B cell (primary cell): ENCODE data around the gene EVL. TPM values are rescaled to one million over a fixed set of nuclear protein-coding genes. Genes with fewer than 3 reads are reported as not detected.
A peak's percentile ranks its signal among the peaks of the same experiment; 100 is the strongest.

ENCODE experiments used
- ATAC-seq: fragments of 200-7000 bp; cut with Tn5 transposase; one replicate; pipeline ENCODE4 v1.10.0; 2021; ENCODE audit warnings: low read depth, mild to moderate bottlenecking, moderate number of reproducible peaks, moderate library complexity
- CTCF ChIA-PET: fragments of 350-600 bp; sonication (Branson Sonifier 250); formaldehyde crosslinking; loops from one replicate; lab custom pipeline; 2021; ENCODE audit warnings: antibody characterized with exemption, inconsistent platforms; lab: Charles Lee
- POLR2A ChIA-PET: fragments of 350-600 bp; sonication (Branson Sonifier 250); formaldehyde crosslinking; loops from one replicate; lab custom pipeline; 2021; ENCODE audit warnings: antibody characterized with exemption; lab: Charles Lee
- DNase-seq: peaks from one replicate; pipeline ENCODE4 v3.0.0; 2013
- H2AFZ ChIP-seq: 2 replicates; pipeline ENCODE4 v1.6.1; 2012; ENCODE audit warnings: mild to moderate bottlenecking, low read depth, low read length; ENCODE audit not compliant: insufficient read depth, poor library complexity, severe bottlenecking
- H3K27ac ChIP-seq, 2 donors: 1 replicate in 1 of 2; 2 replicates in 1 of 2; pipeline ENCODE4 v1.5.1; 2012 to 2013; ENCODE audit warnings: low read length in 2 of 2, mild to moderate bottlenecking in 2 of 2, moderate library complexity in 1 of 2
- H3K27me3 ChIP-seq, 4 experiments: fragments of 200-600 bp in 1 of 4; sonication (generic) in 1 of 4; replicated peaks in 1 of 4; 1 replicate in 2 of 4; 2 replicates in 2 of 4; pipeline versions ENCODE4 v1.6.1 to v1.7.0; 2013 to 2016; ENCODE audit warnings: low read length in 3 of 4, mild to moderate bottlenecking in 2 of 4, mixed read lengths in 1 of 4, moderate library complexity in 1 of 4; ENCODE audit not compliant: insufficient read depth in 4 of 4, control insufficient read depth in 3 of 4; ENCODE audit errors: control extremely low read depth in 1 of 4
- H3K36me3 ChIP-seq, 2 experiments: replicated peaks in 1 of 2; 1 replicate in 1 of 2; 2 replicates in 1 of 2; pipeline versions ENCODE4 v1.6.1 to v1.7.1; 2013; ENCODE audit warnings: low read length in 1 of 2; ENCODE audit not compliant: insufficient read depth in 2 of 2, control insufficient read depth in 1 of 2; ENCODE audit errors: control extremely low read depth in 1 of 2, extremely low read depth in 1 of 2
- H3K4me1 ChIP-seq, 2 donors: fragments of 200-600 bp in 1 of 2; sonication (generic) in 1 of 2; 1 replicate in 1 of 2; 2 replicates in 1 of 2; pipeline versions ENCODE4 v1.5.1 to v1.6.1; 2013 to 2017; ENCODE audit warnings: low read length in 2 of 2; ENCODE audit not compliant: control insufficient read depth in 2 of 2, insufficient read depth in 2 of 2
- H3K4me2 ChIP-seq: replicated peaks from 2 replicates; pipeline ENCODE3; 2012; ENCODE audit warnings: mild to moderate bottlenecking, low read depth, low read length; ENCODE audit not compliant: poor library complexity, severe bottlenecking
- H3K4me3 ChIP-seq, 5 experiments: fragments of 200-600 bp in 1 of 5; sonication (generic) in 1 of 5; 1 replicate in 3 of 5; 2 replicates in 2 of 5; pipeline versions ENCODE4 v1.5.1 to v1.7.0; 2011 to 2016; ENCODE audit warnings: low read length in 4 of 5, mild to moderate bottlenecking in 4 of 5, low read depth in 2 of 5, control low read depth in 1 of 5, moderate library complexity in 1 of 5; ENCODE audit not compliant: insufficient read depth in 1 of 5; ENCODE audit errors: control extremely low read depth in 1 of 5, extremely low read depth in 1 of 5
- H3K79me2 ChIP-seq: fragments of 200-600 bp; sonication (generic); one replicate; pipeline ENCODE4 v1.6.0; 2016; ENCODE audit warnings: low read length; ENCODE audit not compliant: control insufficient read depth, insufficient read depth
- H3K9ac ChIP-seq: fragments of 200-600 bp; sonication (generic); 2 replicates; pipeline ENCODE4 v1.6.1; 2017; ENCODE audit warnings: mild to moderate bottlenecking, low read length, moderate library complexity
- H3K9me3 ChIP-seq, 3 donors: one replicate each; pipeline versions ENCODE4 v1.6.1 to v1.7.1; 2013; ENCODE audit warnings: low read length in 2 of 3; ENCODE audit not compliant: control insufficient read depth in 2 of 3, insufficient read depth in 1 of 3; ENCODE audit errors: control extremely low read depth in 1 of 3
- H4K20me1 ChIP-seq: 2 replicates; pipeline ENCODE4 v1.6.0; 2012; ENCODE audit warnings: mild to moderate bottlenecking, low read length; ENCODE audit not compliant: insufficient read depth, control insufficient read depth, poor library complexity, severe bottlenecking
- H3K27ac Mint-ChIP-seq: one replicate; pipeline ENCODE4 v1.8.0; 2021; ENCODE audit warnings: mixed read lengths
- H3K27me3 Mint-ChIP-seq: one replicate; pipeline ENCODE4 v1.8.0; 2021; ENCODE audit warnings: mixed read lengths
- H3K4me1 Mint-ChIP-seq: one replicate; pipeline ENCODE4 v1.8.0; 2021; ENCODE audit warnings: mixed read lengths
- H3K4me3 Mint-ChIP-seq: one replicate; pipeline ENCODE4 v1.8.0; 2021; ENCODE audit warnings: mixed read lengths
- H3K9me3 Mint-ChIP-seq: one replicate; pipeline ENCODE4 v1.8.0; 2022; ENCODE audit warnings: mixed read lengths; ENCODE audit not compliant: insufficient read depth
- CTCF ChIP-seq: fragments of 200-600 bp; IDR thresholded peaks from one replicate; pipeline ENCODE4 v1.8.0; 2022; ENCODE audit warnings: antibody characterized with exemption, mild to moderate bottlenecking
- EZH2 ChIP-seq: IDR thresholded peaks from 2 replicates; pipeline ENCODE4 v1.6.1; 2012; ENCODE audit warnings: borderline replicate concordance, low read depth, mild to moderate bottlenecking, moderate library complexity, low read length; ENCODE audit not compliant: insufficient read depth, poor library complexity, severe bottlenecking
- WGBS: methylation state at CpG from one replicate; pipeline ENCODE4 v1.1.5; 2013; ENCODE audit warnings: missing lambda C conversion rate; ENCODE audit not compliant: insufficient coverage; 5-methylcytosine and 5-hydroxymethylcytosine counted together
- intact Hi-C: fragments of 100-400 bp; cut with micrococcal nuclease; formaldehyde crosslinking; loops from one replicate; pipeline ENCODE4 v1.10.0; 2022
- polyA plus RNA-seq: library from polyadenylated mRNA; depleted of rRNA; stranded (reverse); fragments of >200 nt; gene quantifications from 2 replicates; pipeline ENCODE4 v1.2.3, GENCODE V29; 2012
- total RNA-seq, 2 donors: library from RNA; stranded (reverse); fragments of 120-200 nt in 1 of 2; gene quantifications; 1 replicate in 1 of 2; 2 replicates in 1 of 2; pipeline versions ENCODE4 v1.2.3 to v1.2.4, GENCODE V29; 2013 to 2022

Gene EVL
- total and polyA plus RNA-seq, 2 donors (not counting 1 experiment from before 2014, with no cell fraction given): 486 to 892 TPM

- Histone ChIP-seq H3K4me2 (no peak overlapping the region), H3K27me3 (no peaks in the 10 kb centered on the region), H3K9me3 (no peaks in the 10 kb centered on the region), H3K4me3 (no peak overlapping the region), H3K9ac (no peak overlapping the region), H3K79me2 (peaks cover 100% of the 10 kb centered on the region), H2AFZ (no peak overlapping the region), H3K4me1 (peaks cover 15 to 17% of the 10 kb centered on the region in 2 donors), H3K36me3 (peaks cover 21 to 89% of the 10 kb centered on the region in 2 experiments), H3K27ac (peak overlapping the region in 1 of 2 donors; percentile 7), H4K20me1 (peaks cover 97% of the 10 kb centered on the region)
- POLR2A ChIA-PET: no interaction called here
- no CpG with 5 or more reads among the region's 5 CpGs for WGBS
- TF ChIP-seq EZH2: no peak
- TF ChIP-seq CTCF: no peak
- DNase-seq (no peak), ATAC-seq (no peak)
- intact Hi-C loops: no loop called here
- Mint-ChIP-seq H3K27me3 (no peaks in the 10 kb centered on the region), H3K9me3 (no peaks in the 10 kb centered on the region), H3K4me3 (no peak overlapping the region), H3K4me1 (peaks cover 25% of the 10 kb centered on the region), H3K27ac (no peak overlapping the region)
- CTCF ChIA-PET: interaction anchor here (3.7 kb wide), 1 partner anchor 22 kb away, joined by 18 read pairs; no protein-coding TSS in a partner anchor
These were observed 21.1 kb downstream of the EVL start for GRCh38 chr14:100086361-100086760.

- H3K9me3 Mint-ChIP-seq: no peaks in the 10 kb centered on the region
- ATAC-seq: no peak
- H3K4me1 Mint-ChIP-seq: peaks cover 12% of the 10 kb centered on the region
- Histone ChIP-seq H3K9me3 (no peaks in the 10 kb centered on the region), H3K27ac (no peak overlapping the region), H4K20me1 (peaks cover 96% of the 10 kb centered on the region), H3K79me2 (peaks cover 100% of the 10 kb centered on the region), H3K27me3 (no peaks in the 10 kb centered on the region), H2AFZ (no peak overlapping the region), H3K36me3 (peaks cover 29 to 96% of the 10 kb centered on the region in 2 experiments), H3K4me1 (no peaks in the 10 kb centered on the region), H3K4me2 (no peak overlapping the region), H3K9ac (no peak overlapping the region), H3K4me3 (no peak overlapping the region)
- H3K27me3 Mint-ChIP-seq: no peaks in the 10 kb centered on the region
- H3K27ac Mint-ChIP-seq: peak overlapping the region; percentile 6
- no peak overlapping the region for H3K4me3 Mint-ChIP-seq
- ChIA-PET POLR2A (no interaction called here), CTCF (no interaction called here)
- intact Hi-C loops: no loop called here
- WGBS: no CpG with 5 or more reads among the region's 3 CpGs
- TF ChIP-seq EZH2: no peak
- TF ChIP-seq CTCF: no peak
- DNase-seq: no peak
These were observed 23.0 kb downstream of the EVL start for GRCh38 chr14:100088226-100088625.
